Measurements from ENCODE around the gene ERVH48-1. TPM values are rescaled to one million over a fixed set of nuclear protein-coding genes. Genes with fewer than 3 reads are reported as not detected.
"Not testable (repeated sequence)": the region's sequence is repeated elsewhere in the genome, so short reads cannot be mapped to it uniquely, and the experiment has no call there.

Gene ERVH48-1
- total and polyA plus RNA-seq, 10 donors: 0.05 TPM; not detected in 9

DNA sequence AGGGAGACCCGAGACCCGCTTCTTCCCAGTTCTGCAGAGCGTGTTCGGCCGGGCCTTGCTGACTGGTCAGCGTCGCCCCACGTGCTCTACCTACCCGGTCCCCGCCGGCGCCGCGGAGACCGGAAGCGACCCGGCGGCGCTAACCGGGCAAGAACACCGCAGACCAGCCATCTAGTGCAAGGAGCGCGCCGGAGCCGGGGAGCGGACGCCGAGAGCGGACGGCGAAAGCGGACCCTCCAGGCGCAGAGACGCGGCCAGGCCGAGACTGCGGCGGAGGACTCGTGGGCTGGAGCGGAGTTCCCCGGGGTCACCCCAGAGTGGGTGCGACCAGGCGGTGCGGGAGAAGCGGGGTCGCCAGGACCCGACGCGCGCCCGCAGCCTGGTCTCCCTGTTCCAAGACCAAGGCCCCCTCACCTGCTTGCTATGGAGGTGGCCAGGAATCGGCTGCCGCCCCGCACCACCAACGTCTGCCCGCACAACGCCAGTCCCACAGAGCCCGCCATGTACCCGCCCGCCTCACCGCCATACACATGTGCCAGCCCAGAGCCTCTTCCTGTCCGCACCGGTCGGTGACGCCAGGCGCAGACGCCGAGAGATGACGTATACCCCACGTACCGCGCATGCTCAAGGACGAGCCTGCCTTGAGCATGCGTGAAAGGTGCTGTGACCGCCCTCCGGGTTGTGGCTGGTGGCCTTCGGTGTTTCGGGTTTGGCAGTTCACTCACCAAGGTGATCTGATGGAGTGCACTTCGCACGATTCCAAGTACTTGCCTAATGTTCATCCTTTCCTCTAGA is 46.2 kb downstream of the ERVH48-1 start, which contains the start of gene WDR4:
TSS of gene WDR4 (minus strand) at position 547 of the 795 bp plus-strand sequence. CDS start at position 503, 44 bp downstream.
- Histone ChIP-seq H3K27me3 (replicated peaks in 1 of 7) (no peaks in the 10 kb centered on the region), H3K36me3 (peaks cover 0 to 25% (median 16%) of the 10 kb centered on the region in 6 donors), H3K27ac (peak within 1 kb of the TSS; percentile 70 to 91 (median 86)), H3K4me1 (peaks cover 10 to 32% (median 28%) of the 10 kb centered on the region in 6 donors), H3K4me3 (peak within 1 kb of the TSS; percentile 99 to 100 (median 100)), H3K9me3 (no peaks in the 10 kb centered on the region)
- DNase-seq: peak; percentile 99
- TF ChIP-seq POLR2AphosphoS5 (IDR thresholded peaks at IDR 0.05): peak; percentile 98 to 99 (median 98)
- TF ChIP-seq POLR2A (IDR thresholded peaks at IDR 0.05): peak in 2 of 3 donors; percentile 18 to 73
- TF ChIP-seq, protein P1, sequence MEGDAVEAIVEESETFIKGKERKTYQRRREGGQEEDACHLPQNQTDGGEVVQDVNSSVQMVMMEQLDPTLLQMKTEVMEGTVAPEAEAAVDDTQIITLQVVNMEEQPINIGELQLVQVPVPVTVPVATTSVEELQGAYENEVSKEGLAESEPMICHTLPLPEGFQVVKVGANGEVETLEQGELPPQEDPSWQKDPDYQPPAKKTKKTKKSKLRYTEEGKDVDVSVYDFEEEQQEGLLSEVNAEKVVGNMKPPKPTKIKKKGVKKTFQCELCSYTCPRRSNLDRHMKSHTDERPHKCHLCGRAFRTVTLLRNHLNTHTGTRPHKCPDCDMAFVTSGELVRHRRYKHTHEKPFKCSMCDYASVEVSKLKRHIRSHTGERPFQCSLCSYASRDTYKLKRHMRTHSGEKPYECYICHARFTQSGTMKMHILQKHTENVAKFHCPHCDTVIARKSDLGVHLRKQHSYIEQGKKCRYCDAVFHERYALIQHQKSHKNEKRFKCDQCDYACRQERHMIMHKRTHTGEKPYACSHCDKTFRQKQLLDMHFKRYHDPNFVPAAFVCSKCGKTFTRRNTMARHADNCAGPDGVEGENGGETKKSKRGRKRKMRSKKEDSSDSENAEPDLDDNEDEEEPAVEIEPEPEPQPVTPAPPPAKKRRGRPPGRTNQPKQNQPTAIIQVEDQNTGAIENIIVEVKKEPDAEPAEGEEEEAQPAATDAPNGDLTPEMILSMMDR (IDR thresholded peaks at IDR 0.05 in 8 of 11, conservative IDR thresholded peaks at IDR 0.05 in 3 of 11): peak in 1 of 11 experiments; percentile 12
- intact Hi-C loops (cut with DNase I; ENCODE audit: low total_unique reads): no loop called here
- WGBS, 5 donors: 0 to 1% (median 0%) methylated on average over 21 to 80 of the region's 80 CpGs

DNA sequence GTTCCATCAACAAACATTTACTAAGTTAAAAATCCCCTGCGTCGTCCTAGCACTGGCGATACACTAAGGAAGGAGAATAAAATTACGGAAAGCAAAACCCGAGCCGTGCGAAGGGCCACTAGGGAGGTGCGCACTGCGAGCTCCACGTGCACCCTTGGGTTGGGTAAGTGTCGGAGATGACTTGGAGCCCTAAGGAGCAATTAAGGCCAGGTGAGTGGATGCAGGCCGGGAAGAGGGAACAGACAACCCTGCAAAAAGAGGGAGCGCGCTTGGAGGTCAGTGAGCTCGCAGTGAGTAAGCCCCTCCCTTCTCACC is 46.8 kb downstream of the ERVH48-1 start:
- no peak for DNase-seq
- peak overlapping the region; percentile 70 to 91 (median 86) for H3K27ac ChIP-seq
- peaks cover 0 to 30% (median 19%) of the 10 kb centered on the region in 6 donors for H3K36me3 ChIP-seq
- peak overlapping the region; percentile 99 to 100 (median 100) for H3K4me3 ChIP-seq
- intact Hi-C loops (cut with DNase I; ENCODE audit: low total_unique reads): no loop called here
- H3K4me1 ChIP-seq: peaks cover 10 to 32% (median 28%) of the 10 kb centered on the region in 6 donors
- TF ChIP-seq, protein P1 (IDR thresholded peaks at IDR 0.05 in 8 of 11, conservative IDR thresholded peaks at IDR 0.05 in 3 of 11): no peak
- TF ChIP-seq POLR2AphosphoS5 (IDR thresholded peaks at IDR 0.05) (no peak), POLR2A (IDR thresholded peaks at IDR 0.05) (no peak)
- 0 to 1% (median 1%) methylated on average over 15 of the region's 15 CpGs for WGBS, 5 donors
- H3K27me3 ChIP-seq (replicated peaks in 1 of 7): no peaks in the 10 kb centered on the region
- H3K9me3 ChIP-seq: no peaks in the 10 kb centered on the region

DNA sequence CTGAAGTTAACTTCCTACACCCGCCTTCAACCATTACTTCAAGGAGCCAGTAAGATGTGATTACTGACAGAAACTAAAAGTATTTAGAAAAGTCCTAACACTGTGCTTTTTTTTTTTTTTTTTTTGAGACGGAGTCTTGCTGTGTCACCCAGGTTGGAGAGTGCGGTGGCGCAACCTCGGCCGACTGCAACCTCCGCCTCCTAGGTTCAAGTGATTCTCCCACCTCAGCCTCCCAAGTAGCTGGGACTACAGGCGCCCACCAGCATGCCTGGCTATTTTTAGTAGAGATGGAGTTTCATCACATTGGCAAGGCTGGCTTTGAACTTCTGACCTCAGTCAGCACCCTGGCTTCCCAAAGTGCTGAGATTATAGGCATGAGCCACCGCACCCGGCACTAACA is 49.6 kb downstream of the ERVH48-1 start:
- H3K9me3 ChIP-seq; intact Hi-C loops (cut with DNase I; ENCODE audit: low total_unique reads); H3K27me3 ChIP-seq (replicated peaks in 1 of 7); H3K27ac ChIP-seq; DNase-seq; H3K4me3 ChIP-seq: not testable (repeated sequence)
- peaks cover 10 to 32% (median 28%) of the 10 kb centered on the region in 6 donors for H3K4me1 ChIP-seq
- H3K36me3 ChIP-seq: peaks cover 0 to 58% (median 47%) of the 10 kb centered on the region in 6 donors
- WGBS, 5 donors: 88 to 98% (median 90%) methylated on average over 9 to 10 of the region's 10 CpGs

DNA sequence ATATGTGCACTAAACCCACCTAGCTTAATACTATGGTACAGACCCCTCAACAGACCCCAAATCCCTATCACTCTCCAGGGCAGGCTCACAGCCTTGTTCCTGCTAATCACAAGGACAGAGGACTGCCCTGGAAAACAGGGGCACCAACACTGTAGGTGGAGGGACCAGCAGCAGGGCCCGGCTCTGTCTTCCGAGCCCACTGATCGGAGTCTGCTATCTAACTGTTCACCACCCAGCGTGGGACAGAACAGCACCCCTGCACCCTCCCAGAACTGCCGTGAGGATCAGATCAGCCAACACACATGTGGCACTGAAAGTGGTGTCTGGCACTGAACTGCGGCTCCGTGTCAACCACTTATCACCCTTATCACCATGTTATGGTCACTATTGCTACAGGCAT is 52.3 kb downstream of the ERVH48-1 start:
- Histone ChIP-seq H3K4me3 (no peak overlapping the region), H3K27me3 (replicated peaks in 1 of 7) (no peaks in the 10 kb centered on the region), H3K27ac (no peak overlapping the region), H3K36me3 (peaks cover 0 to 85% (median 73%) of the 10 kb centered on the region in 6 donors), H3K4me1 (peaks cover 2 to 12% (median 10%) of the 10 kb centered on the region in 6 donors), H3K9me3 (no peaks in the 10 kb centered on the region)
- 93 to 100% (median 98%) methylated on average over 6 to 7 of the region's 7 CpGs for WGBS, 5 donors
- no peak for DNase-seq
- TF ChIP-seq POLR2A (IDR thresholded peaks at IDR 0.05) (no peak), POLR2AphosphoS5 (IDR thresholded peaks at IDR 0.05) (no peak)
- TF ChIP-seq, protein P1 (IDR thresholded peaks at IDR 0.05 in 8 of 11, conservative IDR thresholded peaks at IDR 0.05 in 3 of 11): no peak
- intact Hi-C loops (cut with DNase I; ENCODE audit: low total_unique reads): no loop called here

Measured in spleen (tissue), 11 donors.